ENCODE measurements around the gene MAPK11.
A peak's percentile ranks its signal among the peaks of the same experiment; 100 is the strongest.

The MAPK11 gene

GRCh38 chr22:50294319-50294656 lies 24.1 kb upstream of the MAPK11 start:
- H3K4me1 Mint-ChIP-seq: peaks cover 36% of the 10 kb centered on the region
- no peak for TF ChIP-seq CTCF (IDR thresholded peaks at IDR 0.05)
- no peak for DNase-seq
- peaks cover 9% of the 10 kb centered on the region for H3K27me3 Mint-ChIP-seq (ENCODE audit: low read depth, poor library complexity)
- H3K27ac Mint-ChIP-seq: no peak overlapping the region
- no peak overlapping the region for H3K4me3 Mint-ChIP-seq
- no peaks in the 10 kb centered on the region for H3K9me3 Mint-ChIP-seq
- H3K36me3 Mint-ChIP-seq (ENCODE audit: low read depth): peaks cover 4% of the 10 kb centered on the region

GRCh38 chr22:50293441-50294318 lies 23.5 kb upstream of the MAPK11 start:
- H3K9me3 Mint-ChIP-seq: no peaks in the 10 kb centered on the region
- H3K4me3 Mint-ChIP-seq: no peak overlapping the region
- peaks cover 4% of the 10 kb centered on the region for H3K36me3 Mint-ChIP-seq (ENCODE audit: low read depth)
- no peak for TF ChIP-seq CTCF (IDR thresholded peaks at IDR 0.05)
- peaks cover 36% of the 10 kb centered on the region for H3K4me1 Mint-ChIP-seq
- peak; percentile 85 for DNase-seq
- H3K27ac Mint-ChIP-seq: no peak overlapping the region
- peaks cover 9% of the 10 kb centered on the region for H3K27me3 Mint-ChIP-seq (ENCODE audit: low read depth, poor library complexity)

GRCh38 chr22:50292643-50293440 lies 22.7 kb upstream of the MAPK11 start:
- Mint-ChIP-seq H3K27ac (no peak overlapping the region), H3K9me3 (no peaks in the 10 kb centered on the region), H3K4me1 (peaks cover 31% of the 10 kb centered on the region), H3K27me3 (ENCODE audit: low read depth, poor library complexity) (peaks cover 7% of the 10 kb centered on the region), H3K36me3 (ENCODE audit: low read depth) (peaks cover 4% of the 10 kb centered on the region), H3K4me3 (no peak overlapping the region)
- TF ChIP-seq CTCF (IDR thresholded peaks at IDR 0.05): no peak
- DNase-seq: no peak

- no peak overlapping the region for H3K27ac Mint-ChIP-seq
- no peak for TF ChIP-seq CTCF (IDR thresholded peaks at IDR 0.05)
- H3K4me3 Mint-ChIP-seq: no peak overlapping the region
Measured at GRCh38 chr22:50289942-50290630, 19.9 kb upstream of the MAPK11 start.

GRCh38 chr22:50289151-50289941 lies 19.2 kb upstream of the MAPK11 start:
- H3K9me3 Mint-ChIP-seq: no peaks in the 10 kb centered on the region
- no peak for DNase-seq
- H3K4me1 Mint-ChIP-seq: peaks cover 11% of the 10 kb centered on the region

More at GRCh38 chr22:50289942-50290630, 19.9 kb upstream of the MAPK11 start:
- no peaks in the 10 kb centered on the region for H3K9me3 Mint-ChIP-seq
- no peaks in the 10 kb centered on the region for H3K27me3 Mint-ChIP-seq (ENCODE audit: low read depth, poor library complexity)
- no peak for DNase-seq
- H3K4me1 Mint-ChIP-seq: peaks cover 15% of the 10 kb centered on the region
- H3K36me3 Mint-ChIP-seq (ENCODE audit: low read depth): no peaks in the 10 kb centered on the region

More at GRCh38 chr22:50289151-50289941, 19.2 kb upstream of the MAPK11 start:
- no peak overlapping the region for H3K4me3 Mint-ChIP-seq
- H3K27ac Mint-ChIP-seq: no peak overlapping the region
- H3K36me3 Mint-ChIP-seq (ENCODE audit: low read depth): no peaks in the 10 kb centered on the region
- no peak for TF ChIP-seq CTCF (IDR thresholded peaks at IDR 0.05)
- no peaks in the 10 kb centered on the region for H3K27me3 Mint-ChIP-seq (ENCODE audit: low read depth, poor library complexity)

Data from nephron progenitor cell (in vitro differentiated cells).